OCI-LY3 (cell line): Measurements from ENCODE around the gene TNRC6C.

ENCODE experiments used
- H2AFZ ChIP-seq: fragments of 200-600, 300-600 bp; shearing (Covaris generic); 2 replicates; pipeline ENCODE4 v1.6.0; 2014; ENCODE audit warnings: antibody characterized with exemption, low read depth, low read length
- H3K27ac ChIP-seq: fragments of 200-600, 300-600 bp; sonication (generic); 2 replicates; pipeline ENCODE4 v1.5.1; 2014; ENCODE audit warnings: mild to moderate bottlenecking, low read length, moderate library complexity, mixed read lengths
- H3K27me3 ChIP-seq: fragments of 200-600, 300-600 bp; sonication (generic); 2 replicates; pipeline ENCODE4 v1.6.1; 2014; ENCODE audit warnings: low read depth, low read length, mixed read lengths
- H3K36me3 ChIP-seq: fragments of 200-600, 300-600 bp; sonication (generic); replicated peaks from 2 replicates; pipeline ENCODE3; 2014; ENCODE audit warnings: low read depth, low read length, mixed read lengths
- H3K4me1 ChIP-seq: fragments of 300-600, 200-600 bp; sonication (generic); 2 replicates; pipeline ENCODE4 v1.6.1; 2014; ENCODE audit warnings: low read length, mixed read lengths
- H3K4me2 ChIP-seq: fragments of 200-600, 300-600 bp; sonication (generic); 2 replicates; pipeline ENCODE4 v1.6.1; 2014; ENCODE audit warnings: low read length, mixed read lengths
- H3K4me3 ChIP-seq: fragments of 300-600, 200-600 bp; sonication (generic); 2 replicates; pipeline ENCODE4 v1.5.1; 2014; ENCODE audit warnings: antibody characterized with exemption, mild to moderate bottlenecking, low read length, moderate library complexity
- H3K79me2 ChIP-seq: fragments of 300-600, 200-600 bp; shearing (Covaris generic); 2 replicates; pipeline ENCODE4 v1.6.1; 2014; ENCODE audit warnings: mild to moderate bottlenecking, low read length, mixed read lengths
- H3K9ac ChIP-seq: fragments of 300-600, 200-600 bp; shearing (Covaris generic); 2 replicates; pipeline ENCODE4 v1.6.0; 2014; ENCODE audit warnings: mild to moderate bottlenecking, low read length, moderate library complexity
- H3K9me3 ChIP-seq: fragments of 200-600, 300-600 bp; shearing (Covaris generic); 2 replicates; pipeline ENCODE4 v1.6.1; 2014; ENCODE audit warnings: low read length, mixed read lengths; ENCODE audit not compliant: insufficient read depth
- H4K20me1 ChIP-seq: fragments of 200-600, 300-600 bp; sonication (generic); 2 replicates; pipeline ENCODE4 v1.6.1; 2016; ENCODE audit warnings: low read length, mixed read lengths; ENCODE audit not compliant: insufficient read depth
- EZH2phosphoT487 ChIP-seq: fragments of 200-600 bp; shearing (Covaris generic); IDR thresholded peaks from 2 replicates; pipeline ENCODE4 v1.6.1; 2018; ENCODE audit warnings: antibody characterized with exemption, mixed run types, low read depth
- TF ChIP-seq, protein P1 (sequence below): fragments of 200-600, 300-600 bp; sonication (generic); IDR thresholded peaks from 2 replicates; pipeline ENCODE4 v1.5.1; 2014; ENCODE audit warnings: antibody characterized with exemption, low read length, low read depth

TNRC6C gene

DNA sequence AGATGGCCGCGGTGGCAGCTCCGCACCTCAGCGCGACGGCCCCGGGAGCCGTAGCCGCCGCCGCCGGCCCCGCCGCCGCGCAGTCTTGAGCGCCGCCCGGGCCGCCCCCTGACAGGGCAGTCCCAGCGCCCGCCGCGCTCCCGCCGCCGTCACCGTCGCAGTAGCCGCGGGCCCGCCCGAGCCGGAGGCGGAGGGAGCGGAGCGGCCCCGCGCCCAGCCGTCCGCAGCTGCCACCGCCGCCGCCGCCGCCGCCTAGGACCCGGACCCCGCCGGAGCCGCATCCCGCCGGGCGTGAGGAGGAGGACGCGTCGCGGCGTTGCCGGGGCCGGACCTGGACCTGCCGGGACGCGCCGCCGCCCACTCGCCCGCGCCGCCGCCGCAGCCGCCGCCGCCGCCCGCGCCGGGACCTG is 218 bp downstream of the TNRC6C start:
- Histone ChIP-seq H3K4me3 (no peak overlapping the region), H3K9ac (no peak overlapping the region), H3K27me3 (peaks cover 44% of the 10 kb centered on the region), H3K4me1 (no peaks in the 10 kb centered on the region), H2AFZ (no peak overlapping the region), H3K9me3 (no peaks in the 10 kb centered on the region), H3K79me2 (no peaks in the 10 kb centered on the region), H3K4me2 (no peak overlapping the region), H3K27ac (no peak overlapping the region), H4K20me1 (no peaks in the 10 kb centered on the region), H3K36me3 (no peaks in the 10 kb centered on the region)
- TF ChIP-seq EZH2phosphoT487 = no peak

DNA sequence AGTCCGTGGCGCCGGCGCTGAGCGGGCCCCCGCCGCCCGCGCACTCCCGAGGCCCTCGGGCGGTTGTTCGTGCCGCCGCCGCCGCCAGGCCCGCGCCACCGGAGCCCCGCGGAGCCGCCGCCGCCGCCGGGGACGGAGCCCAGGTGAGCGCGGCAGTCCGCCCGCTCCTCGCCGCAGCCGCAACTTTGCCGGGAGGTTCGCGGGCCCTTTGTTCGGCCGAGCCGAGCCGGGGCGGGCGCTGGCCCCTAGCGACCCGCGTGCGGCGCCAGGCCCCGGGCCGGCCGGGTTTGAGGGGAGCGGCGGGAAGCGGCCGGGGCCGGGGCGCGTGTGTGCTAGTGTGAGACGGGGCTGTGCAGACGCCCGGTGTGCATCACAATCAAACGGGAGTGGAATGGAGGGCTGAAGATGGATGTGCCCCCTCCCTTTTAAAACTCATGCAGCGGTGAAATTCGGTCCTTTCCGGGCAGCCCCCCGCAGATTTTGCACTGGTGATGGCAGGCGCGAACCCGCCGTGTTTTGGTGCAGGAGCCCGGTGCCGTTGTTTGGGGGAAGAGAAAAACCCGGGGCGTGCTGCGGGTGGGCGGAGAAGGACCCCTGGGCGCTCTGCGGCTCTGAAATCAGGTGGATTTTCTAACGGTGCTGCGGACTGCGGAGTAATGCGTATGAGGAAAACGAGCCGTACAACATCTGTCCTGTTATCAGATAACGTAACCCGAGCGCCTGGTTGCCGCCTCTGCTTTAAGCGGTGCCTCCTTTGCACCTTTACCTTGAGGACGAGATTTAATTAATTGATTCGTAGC is 823 bp downstream of the TNRC6C start:
- H2AFZ ChIP-seq = no peak overlapping the region
- H3K4me1 ChIP-seq = no peaks in the 10 kb centered on the region
- no peaks in the 10 kb centered on the region for H4K20me1 ChIP-seq
- H3K79me2 ChIP-seq = no peaks in the 10 kb centered on the region
- no peak overlapping the region for H3K4me3 ChIP-seq
- H3K27ac ChIP-seq = no peak overlapping the region
- TF ChIP-seq EZH2phosphoT487 = no peak
- TF ChIP-seq, protein P1, sequence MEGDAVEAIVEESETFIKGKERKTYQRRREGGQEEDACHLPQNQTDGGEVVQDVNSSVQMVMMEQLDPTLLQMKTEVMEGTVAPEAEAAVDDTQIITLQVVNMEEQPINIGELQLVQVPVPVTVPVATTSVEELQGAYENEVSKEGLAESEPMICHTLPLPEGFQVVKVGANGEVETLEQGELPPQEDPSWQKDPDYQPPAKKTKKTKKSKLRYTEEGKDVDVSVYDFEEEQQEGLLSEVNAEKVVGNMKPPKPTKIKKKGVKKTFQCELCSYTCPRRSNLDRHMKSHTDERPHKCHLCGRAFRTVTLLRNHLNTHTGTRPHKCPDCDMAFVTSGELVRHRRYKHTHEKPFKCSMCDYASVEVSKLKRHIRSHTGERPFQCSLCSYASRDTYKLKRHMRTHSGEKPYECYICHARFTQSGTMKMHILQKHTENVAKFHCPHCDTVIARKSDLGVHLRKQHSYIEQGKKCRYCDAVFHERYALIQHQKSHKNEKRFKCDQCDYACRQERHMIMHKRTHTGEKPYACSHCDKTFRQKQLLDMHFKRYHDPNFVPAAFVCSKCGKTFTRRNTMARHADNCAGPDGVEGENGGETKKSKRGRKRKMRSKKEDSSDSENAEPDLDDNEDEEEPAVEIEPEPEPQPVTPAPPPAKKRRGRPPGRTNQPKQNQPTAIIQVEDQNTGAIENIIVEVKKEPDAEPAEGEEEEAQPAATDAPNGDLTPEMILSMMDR = no peak
- H3K9ac ChIP-seq = no peak overlapping the region
- no peak overlapping the region for H3K4me2 ChIP-seq
- peaks cover 46% of the 10 kb centered on the region for H3K27me3 ChIP-seq
- no peaks in the 10 kb centered on the region for H3K9me3 ChIP-seq
- H3K36me3 ChIP-seq = no peaks in the 10 kb centered on the region

DNA sequence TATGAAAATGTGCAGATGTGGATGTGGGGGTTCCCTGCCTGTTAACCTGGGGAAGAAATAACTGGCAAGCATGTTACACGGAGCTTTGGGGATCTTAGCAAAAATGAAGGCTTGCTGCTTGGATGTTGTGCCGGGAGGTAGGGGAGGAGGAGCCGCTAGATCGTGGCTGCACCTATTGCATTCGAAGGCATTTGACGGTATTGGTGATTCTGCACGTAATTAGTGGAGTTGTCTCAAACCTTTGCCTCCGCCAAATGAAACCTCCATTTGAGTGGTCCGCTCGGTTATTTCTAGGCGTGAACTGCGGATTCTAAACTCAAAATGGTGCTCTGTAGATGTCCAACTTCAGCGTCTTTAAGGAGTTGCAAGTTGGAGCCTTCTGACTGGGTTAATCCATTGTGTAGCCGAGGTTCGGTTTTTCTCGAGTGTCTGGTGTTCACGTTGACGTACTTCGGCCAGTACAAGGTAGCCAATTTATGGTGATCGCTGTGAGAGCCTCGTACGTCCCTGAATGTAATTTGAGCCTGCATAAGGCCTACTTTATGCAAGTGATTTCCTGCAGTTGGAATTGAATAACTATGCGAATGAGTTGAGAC is 1.5 kb downstream of the TNRC6C start:
- Histone ChIP-seq H3K9me3 (no peaks in the 10 kb centered on the region), H3K27me3 (peaks cover 46% of the 10 kb centered on the region), H3K9ac (no peak overlapping the region), H3K4me3 (no peak overlapping the region), H3K4me1 (no peaks in the 10 kb centered on the region), H3K36me3 (no peaks in the 10 kb centered on the region), H3K27ac (no peak overlapping the region), H3K4me2 (no peak overlapping the region), H2AFZ (no peak overlapping the region), H4K20me1 (no peaks in the 10 kb centered on the region), H3K79me2 (no peaks in the 10 kb centered on the region)
- TF ChIP-seq EZH2phosphoT487 = no peak
- TF ChIP-seq, protein P1 = no peak

DNA sequence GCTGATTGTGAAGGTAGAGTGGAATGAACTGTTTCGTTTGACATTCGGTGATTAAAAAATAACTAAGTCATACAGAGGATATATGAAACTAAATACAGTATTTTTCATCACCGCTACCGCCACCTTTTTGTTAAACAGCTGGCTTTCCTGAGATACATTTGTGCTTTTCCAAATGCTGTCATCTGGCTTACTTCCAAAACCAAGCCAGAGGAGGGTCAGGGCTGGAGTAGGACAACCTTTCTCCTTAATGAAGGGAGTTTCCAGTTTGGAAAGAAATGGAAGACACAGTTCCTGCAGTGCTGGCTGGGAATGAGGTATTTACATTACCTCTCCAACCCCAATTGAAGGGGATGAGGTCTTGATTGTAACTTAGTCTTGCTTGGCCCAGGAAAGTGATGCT is 3.2 kb downstream of the TNRC6C start:
- H3K4me3 ChIP-seq = no peak overlapping the region
- H2AFZ ChIP-seq = no peak overlapping the region
- no peak overlapping the region for H3K4me2 ChIP-seq
- no peaks in the 10 kb centered on the region for H3K36me3 ChIP-seq
- no peak overlapping the region for H3K27ac ChIP-seq
- H3K4me1 ChIP-seq = no peaks in the 10 kb centered on the region
- no peak overlapping the region for H3K9ac ChIP-seq
- no peaks in the 10 kb centered on the region for H4K20me1 ChIP-seq
- H3K79me2 ChIP-seq = no peaks in the 10 kb centered on the region
- TF ChIP-seq EZH2phosphoT487 = no peak
- TF ChIP-seq, protein P1 = no peak
- peaks cover 44% of the 10 kb centered on the region for H3K27me3 ChIP-seq
- no peaks in the 10 kb centered on the region for H3K9me3 ChIP-seq
